ENCODE results near the gene COA1. TPM values are rescaled to one million over a fixed set of nuclear protein-coding genes. Genes with fewer than 3 reads are reported as not detected.
"Not testable (repeated sequence)": the region's sequence is repeated elsewhere in the genome, so short reads cannot be mapped to it uniquely, and the experiment has no call there.

Gene COA1
- total RNA-seq, 6 donors from 2014 or later, result 37.5 to 65.9 (median 44.9) TPM

DNA sequence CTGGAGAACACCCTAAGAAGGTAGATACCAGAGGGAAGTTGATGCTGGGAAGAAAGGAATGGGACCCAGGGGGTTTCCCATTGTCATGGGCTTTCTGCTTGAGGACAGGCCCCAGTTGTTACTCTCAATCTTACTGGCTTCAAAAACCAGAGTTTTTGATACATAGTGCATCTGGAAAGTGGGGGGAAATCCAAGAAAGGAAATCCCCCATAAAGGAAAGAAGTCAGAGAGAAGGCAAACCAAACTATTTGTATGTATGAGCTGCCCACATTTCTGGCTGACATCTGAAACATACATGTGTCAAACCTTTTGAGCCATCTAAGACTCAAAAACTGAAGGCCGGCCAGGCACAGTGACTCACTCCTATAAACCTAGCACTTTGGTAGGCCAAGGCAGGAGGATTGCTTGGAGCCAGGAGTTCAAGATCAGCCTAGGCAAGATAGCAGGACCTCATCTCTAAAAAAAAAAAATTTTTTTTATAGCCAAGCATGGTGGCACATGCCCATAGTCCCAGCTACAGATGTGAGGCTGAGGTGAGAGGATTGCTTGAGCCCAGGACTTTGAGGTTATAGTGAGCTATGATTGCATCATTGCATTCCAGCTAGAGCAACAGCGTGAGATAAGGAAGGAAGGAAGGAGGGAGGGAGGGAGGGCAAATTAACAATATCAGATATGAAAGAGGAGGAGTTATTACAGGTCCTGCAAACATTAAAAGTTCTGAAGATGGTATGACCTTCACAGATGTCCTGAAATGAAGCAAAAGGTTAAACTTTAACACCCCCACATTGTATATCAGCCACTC lies 6.7 kb upstream of the COA1 start:
- no peak overlapping the region for H3K27ac ChIP-seq
- H3K9me3 ChIP-seq, result no peaks in the 10 kb centered on the region
- TF ChIP-seq EP300 (IDR thresholded peaks at IDR 0.05) (no peak), POLR2A (IDR thresholded peaks at IDR 0.05) (no peak)
- WGBS, 2 donors, result 42 to 43% methylated on average over 2 of the region's 2 CpGs
- DNase-seq (no peak), ATAC-seq (ENCODE audit: low FRiP score in 2 of 2) (no peak)
- H3K36me3 ChIP-seq, result no peaks in the 10 kb centered on the region
- no peaks in the 10 kb centered on the region for H3K27me3 ChIP-seq
- no peak overlapping the region for H3K4me3 ChIP-seq
- no peaks in the 10 kb centered on the region for H3K4me1 ChIP-seq

DNA sequence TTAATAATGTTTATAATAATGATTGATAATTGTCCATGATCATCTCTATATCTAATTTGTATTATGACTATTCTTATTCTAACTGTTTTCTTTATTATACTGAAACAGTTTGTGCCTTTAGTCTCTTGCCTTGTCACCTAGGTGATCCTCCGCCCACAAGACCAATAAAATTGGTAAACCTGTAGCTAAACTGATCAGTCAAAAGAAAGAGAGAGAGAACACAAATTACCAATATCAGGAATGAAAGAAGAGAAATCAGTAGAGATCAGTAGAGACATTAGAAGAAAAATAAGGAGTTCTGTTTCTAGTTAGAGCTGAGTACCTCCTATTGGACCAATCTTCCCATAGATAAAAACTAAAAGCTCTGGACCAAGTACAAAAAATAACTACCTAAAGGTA lies 6.1 kb upstream of the COA1 start:
- no peak for ATAC-seq (ENCODE audit: low FRiP score in 2 of 2)
- no peaks in the 10 kb centered on the region for H3K4me1 ChIP-seq
- H3K36me3 ChIP-seq, result no peaks in the 10 kb centered on the region
- 88 to 93% methylated on average over 1 of the region's 1 CpG for WGBS, 2 donors
- TF ChIP-seq POLR2AphosphoS5 (IDR thresholded peaks at IDR 0.05) (no peak), POLR2A (IDR thresholded peaks at IDR 0.05) (no peak), EP300 (IDR thresholded peaks at IDR 0.05) (no peak)
- TF ChIP-seq, protein P1, sequence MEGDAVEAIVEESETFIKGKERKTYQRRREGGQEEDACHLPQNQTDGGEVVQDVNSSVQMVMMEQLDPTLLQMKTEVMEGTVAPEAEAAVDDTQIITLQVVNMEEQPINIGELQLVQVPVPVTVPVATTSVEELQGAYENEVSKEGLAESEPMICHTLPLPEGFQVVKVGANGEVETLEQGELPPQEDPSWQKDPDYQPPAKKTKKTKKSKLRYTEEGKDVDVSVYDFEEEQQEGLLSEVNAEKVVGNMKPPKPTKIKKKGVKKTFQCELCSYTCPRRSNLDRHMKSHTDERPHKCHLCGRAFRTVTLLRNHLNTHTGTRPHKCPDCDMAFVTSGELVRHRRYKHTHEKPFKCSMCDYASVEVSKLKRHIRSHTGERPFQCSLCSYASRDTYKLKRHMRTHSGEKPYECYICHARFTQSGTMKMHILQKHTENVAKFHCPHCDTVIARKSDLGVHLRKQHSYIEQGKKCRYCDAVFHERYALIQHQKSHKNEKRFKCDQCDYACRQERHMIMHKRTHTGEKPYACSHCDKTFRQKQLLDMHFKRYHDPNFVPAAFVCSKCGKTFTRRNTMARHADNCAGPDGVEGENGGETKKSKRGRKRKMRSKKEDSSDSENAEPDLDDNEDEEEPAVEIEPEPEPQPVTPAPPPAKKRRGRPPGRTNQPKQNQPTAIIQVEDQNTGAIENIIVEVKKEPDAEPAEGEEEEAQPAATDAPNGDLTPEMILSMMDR (IDR thresholded peaks at IDR 0.05), result no peak
- H3K27me3 ChIP-seq, result no peaks in the 10 kb centered on the region
- no peak for DNase-seq
- no peaks in the 10 kb centered on the region for H3K9me3 ChIP-seq
- no peak overlapping the region for H3K27ac ChIP-seq
- no peak overlapping the region for H3K4me3 ChIP-seq

DNA sequence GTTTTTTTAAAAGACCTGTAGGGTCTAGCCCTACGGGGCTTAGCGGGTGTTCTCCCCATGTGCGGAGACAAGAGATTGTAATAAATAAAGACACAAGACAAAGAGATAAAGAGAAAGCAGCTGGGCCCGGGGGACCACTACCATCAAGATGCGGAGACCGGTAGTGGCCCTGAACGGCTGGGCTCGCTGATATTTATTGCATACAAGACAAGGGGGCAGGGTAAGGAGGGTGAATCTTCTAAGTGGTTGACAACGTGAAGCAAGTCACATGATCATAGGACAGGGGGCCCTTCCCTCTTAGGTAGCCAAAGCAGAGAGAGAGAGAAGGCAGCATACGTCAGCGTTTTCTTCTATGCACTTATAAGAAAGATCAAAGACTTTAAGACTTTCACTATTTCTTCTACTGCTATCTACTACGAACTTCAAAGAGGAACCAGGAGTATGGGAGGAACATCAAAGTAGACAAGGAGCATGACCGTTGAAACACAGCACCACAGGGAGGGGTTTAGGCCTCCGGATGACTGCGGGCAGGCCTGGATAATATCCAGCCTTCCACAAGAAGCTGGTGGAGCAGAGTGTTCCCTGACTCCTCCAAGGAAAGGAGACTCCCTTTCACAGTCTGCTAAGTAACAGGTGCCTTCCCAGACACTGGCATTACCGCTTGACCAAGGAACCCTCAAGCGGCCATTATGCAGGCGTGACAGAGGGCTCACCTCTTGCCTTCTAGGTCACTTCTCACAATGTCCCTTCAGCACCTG lies 5.4 kb upstream of the COA1 start:
- DNase-seq; ATAC-seq (ENCODE audit: low FRiP score in 2 of 2); H3K36me3 ChIP-seq; H3K4me3 ChIP-seq; H3K27me3 ChIP-seq; H3K9me3 ChIP-seq; H3K27ac ChIP-seq; H3K4me1 ChIP-seq: not testable (repeated sequence)
- WGBS, 2 donors, result 77 to 80% methylated on average over 18 of the region's 18 CpGs

DNA sequence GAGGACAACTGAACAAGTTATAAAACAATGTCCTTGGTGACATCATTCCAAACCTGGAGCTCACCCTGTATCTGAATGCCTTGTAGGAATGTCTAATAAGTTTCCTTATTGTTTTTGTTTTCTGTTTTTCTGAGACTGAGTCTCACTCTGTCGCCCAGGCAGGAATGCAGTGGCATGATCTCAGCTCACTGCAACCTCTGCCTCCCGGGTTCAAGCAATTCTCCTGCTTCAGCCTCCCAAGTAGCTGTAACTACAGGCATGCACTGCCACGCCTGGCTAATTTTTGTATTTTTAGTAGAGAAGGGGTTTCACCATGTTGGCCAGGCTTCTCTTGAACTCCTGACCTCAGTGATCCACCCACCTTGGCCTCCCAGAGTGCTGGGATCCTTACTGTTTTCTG lies 2.2 kb upstream of the COA1 start:
- not testable (repeated sequence) for DNase-seq; H3K4me3 ChIP-seq; H3K27ac ChIP-seq; H3K36me3 ChIP-seq; H3K27me3 ChIP-seq; ATAC-seq (ENCODE audit: low FRiP score in 2 of 2); H3K9me3 ChIP-seq
- WGBS, 2 donors, result 92% methylated on average over 3 of the region's 3 CpGs
- peaks cover 9 to 20% (median 16%) of the 10 kb centered on the region in 4 donors for H3K4me1 ChIP-seq

DNA sequence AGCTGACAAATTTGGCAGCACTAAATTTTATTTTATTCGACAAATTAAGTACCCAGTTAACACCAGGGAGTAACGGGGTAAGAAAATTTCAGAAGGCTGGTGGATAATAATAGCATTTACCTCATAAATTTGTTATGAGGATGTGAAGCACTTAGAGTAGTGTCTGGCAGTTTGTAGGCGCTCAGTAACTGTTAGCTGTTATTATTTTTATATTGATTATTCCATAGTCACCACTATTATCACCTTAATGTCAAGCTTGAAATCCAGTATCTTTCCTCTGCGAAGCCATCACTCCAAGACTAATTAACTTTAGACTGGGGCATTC lies 563 bp upstream of the COA1 start:
- DNase-seq (no peak), ATAC-seq (ENCODE audit: low FRiP score in 2 of 2) (peak in 1 of 2 donors; percentile 7)
- TF ChIP-seq POLR2AphosphoS5 (IDR thresholded peaks at IDR 0.05), result no peak
- TF ChIP-seq EP300 (IDR thresholded peaks at IDR 0.05), result no peak
- H3K4me1 ChIP-seq, result peaks cover 9 to 20% (median 17%) of the 10 kb centered on the region in 4 donors
- peak overlapping the region; percentile 78 to 90 (median 82) for H3K27ac ChIP-seq
- no peaks in the 10 kb centered on the region for H3K9me3 ChIP-seq
- peak overlapping the region; percentile 63 to 92 (median 86) for H3K4me3 ChIP-seq
- H3K27me3 ChIP-seq, result no peaks in the 10 kb centered on the region
- 22 to 23% methylated on average over 4 of the region's 4 CpGs for WGBS, 2 donors
- H3K36me3 ChIP-seq, result no peaks in the 10 kb centered on the region

DNA sequence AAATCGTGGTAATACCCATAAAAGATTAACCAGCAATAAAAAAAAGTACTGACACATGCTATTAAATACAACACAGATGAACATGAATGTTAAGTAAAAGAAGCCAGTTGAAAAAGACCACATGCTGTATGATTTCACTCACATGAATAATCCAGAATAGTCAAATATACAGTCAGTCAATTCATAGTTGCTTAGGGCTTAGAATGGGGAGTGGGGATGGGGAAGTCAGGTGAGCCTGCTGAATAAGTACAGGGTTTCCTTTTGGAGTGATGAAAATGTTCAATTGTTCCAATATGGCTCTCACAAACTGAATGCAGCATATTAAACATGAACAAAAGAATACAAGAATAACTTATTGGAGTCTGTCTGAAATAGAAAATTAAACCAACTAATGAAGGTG lies 1.8 kb downstream of the COA1 start:
- WGBS, 2 donors, result 64 to 79% methylated on average over 1 of the region's 1 CpG
- Histone ChIP-seq H3K9me3 (no peaks in the 10 kb centered on the region), H3K27ac (no peak overlapping the region), H3K4me1 (peaks cover 9 to 20% (median 17%) of the 10 kb centered on the region in 4 donors), H3K36me3 (no peaks in the 10 kb centered on the region), H3K27me3 (no peaks in the 10 kb centered on the region), H3K4me3 (no peak overlapping the region)
- ATAC-seq (ENCODE audit: low FRiP score in 2 of 2) (no peak), DNase-seq (no peak)
- TF ChIP-seq EP300 (IDR thresholded peaks at IDR 0.05) (no peak), POLR2AphosphoS5 (IDR thresholded peaks at IDR 0.05) (no peak)
- TF ChIP-seq, protein P1 (IDR thresholded peaks at IDR 0.05), result no peak

Measured in upper lobe of left lung (tissue), 6 donors.